Measurements from ENCODE around the gene CYBA. TPM values are rescaled to one million over a fixed set of nuclear protein-coding genes. Genes with fewer than 3 reads are reported as not detected.
"Not testable (repeated sequence)": the region's sequence is repeated elsewhere in the genome, so short reads cannot be mapped to it uniquely, and the experiment has no call there.

CYBA gene
- total RNA-seq, 1 donor from 2014 or later = 32.5 TPM

- ATAC-seq (peak; percentile 81), DNase-seq (ENCODE audit: low spot score) (peak; percentile 89)
Measured at GRCh38 chr16:88616320-88616719, 34.5 kb downstream of the CYBA start.

- DNase-seq (ENCODE audit: low spot score) = no peak
- no peak for ATAC-seq
Measured at GRCh38 chr16:88614818-88615580, 35.9 kb downstream of the CYBA start.

- no peak for ATAC-seq
- DNase-seq (ENCODE audit: low spot score) = no peak
Measured at GRCh38 chr16:88613911-88614817, 36.7 kb downstream of the CYBA start.

GRCh38 chr16:88613293-88613692 lies 37.6 kb downstream of the CYBA start:
- DNase-seq (ENCODE audit: low spot score) (no peak), ATAC-seq (no peak)

GRCh38 chr16:88610909-88611812 lies 39.7 kb downstream of the CYBA start:
- DNase-seq (ENCODE audit: low spot score) = no peak
- ATAC-seq = no peak

GRCh38 chr16:88610080-88610479 lies 40.8 kb downstream of the CYBA start:
- ATAC-seq (no peak), DNase-seq (ENCODE audit: low spot score) (no peak)

- not testable (repeated sequence) for DNase-seq (ENCODE audit: low spot score); ATAC-seq
Measured at GRCh38 chr16:88609426-88609825, 41.4 kb downstream of the CYBA start.

GRCh38 chr16:88608076-88608475 lies 42.8 kb downstream of the CYBA start:
- ATAC-seq (no peak), DNase-seq (ENCODE audit: low spot score) (no peak)

GRCh38 chr16:88606148-88606757 lies 44.6 kb downstream of the CYBA start:
- ATAC-seq (no peak), DNase-seq (ENCODE audit: low spot score) (no peak)

GRCh38 chr16:88605186-88606147 lies 45.4 kb downstream of the CYBA start:
- DNase-seq (ENCODE audit: low spot score) = no peak

GRCh38 chr16:88602091-88602490 lies 48.8 kb downstream of the CYBA start:
- DNase-seq (ENCODE audit: low spot score) (peak; percentile 97), ATAC-seq (peak; percentile 89)

More at GRCh38 chr16:88605186-88606147, 45.4 kb downstream of the CYBA start:
- peak; percentile 13 for ATAC-seq

GRCh38 chr16:88601313-88602036 lies 49.4 kb downstream of the CYBA start:
- ATAC-seq (peak; percentile 41), DNase-seq (ENCODE audit: low spot score) (no peak)

GRCh38 chr16:88600539-88600896 lies 50.3 kb downstream of the CYBA start:
- DNase-seq (ENCODE audit: low spot score) = no peak

GRCh38 chr16:88599825-88600538 lies 50.9 kb downstream of the CYBA start:
- no peak for ATAC-seq
- no peak for DNase-seq (ENCODE audit: low spot score)

More at GRCh38 chr16:88600539-88600896, 50.3 kb downstream of the CYBA start:
- ATAC-seq = no peak

- DNase-seq (ENCODE audit: low spot score) (peak; percentile 70), ATAC-seq (peak; percentile 19)
Measured at GRCh38 chr16:88599092-88599733, 51.6 kb downstream of the CYBA start.

GRCh38 chr16:88597856-88598491 lies 52.9 kb downstream of the CYBA start:
- DNase-seq (ENCODE audit: low spot score) (no peak), ATAC-seq (no peak)

- ATAC-seq (no peak), DNase-seq (ENCODE audit: low spot score) (no peak)
Measured at GRCh38 chr16:88596483-88596882, 54.4 kb downstream of the CYBA start.
